ENCODE results near the gene SIPA1L3. TPM values are rescaled to one million over a fixed set of nuclear protein-coding genes. Genes with fewer than 3 reads are reported as not detected.

The SIPA1L3 gene
- total RNA-seq = 8.3 and 26.8 TPM in 2 replicates

GRCh38 chr19:37906869-37907734 is at the start of gene SIPA1L3:
SIPA1L3 (plus strand) TSS chr19:37907208; CDS start chr19:38081566, 174,358 bp downstream.

GRCh38 chr19:37905946-37906868 is 801 bp upstream of the SIPA1L3 start, which contains the start of gene WDR87:
WDR87 (minus strand) TSS chr19:37906594; CDS start chr19:37898239, 8,355 bp downstream.

GRCh38 chr19:38224014-38224862 is 317.2 kb downstream of the SIPA1L3 start, which contains the start of gene DPF1:
DPF1 (minus strand) TSS chr19:38224222; CDS start chr19:38224142, 80 bp downstream.

Other genes with a start within 250 kb of the SIPA1L3 start
- 5.8 and 5.9 TPM in 2 replicates for gene ZNF607, start 187.4 kb upstream of the SIPA1L3 start, total RNA-seq
- gene ZNF573, start 127.6 kb upstream of the SIPA1L3 start, total RNA-seq = 6.6 and 8.6 TPM in 2 replicates
- not detected in 2 replicates for gene WDR87, start 614 bp upstream of the SIPA1L3 start, total RNA-seq

Data from smooth muscle cell of the umbilical artery (primary cell).